IPS DF 6.9 (cell line): Measurements from ENCODE around the gene IRAK1BP1.
"Not testable (repeated sequence)": the region's sequence is repeated elsewhere in the genome, so short reads cannot be mapped to it uniquely, and the experiment has no call there.

Experiments
- DNase-seq: peaks from one replicate; pipeline ENCODE4 v3.0.0-alpha.2; 2013; ENCODE audit warnings: low read depth, low spot score
- H3K27ac ChIP-seq: one replicate; pipeline ENCODE4 v1.5.1; 2013; ENCODE audit warnings: low read length, control low read depth
- H3K27me3 ChIP-seq: 2 replicates; pipeline ENCODE4 v1.6.1; 2013; ENCODE audit warnings: mild to moderate bottlenecking, low read length; ENCODE audit not compliant: control insufficient read depth, insufficient read depth
- H3K36me3 ChIP-seq: 2 replicates; pipeline ENCODE4 v1.6.1; 2013; ENCODE audit warnings: low read length; ENCODE audit not compliant: control insufficient read depth, insufficient read depth
- H3K4me1 ChIP-seq: 2 replicates; pipeline ENCODE4 v1.6.1; 2013; ENCODE audit warnings: low read length; ENCODE audit not compliant: control insufficient read depth, insufficient read depth
- H3K4me3 ChIP-seq: 2 replicates; pipeline ENCODE4 v1.5.1; 2013; ENCODE audit warnings: mild to moderate bottlenecking, low read length
- H3K9me3 ChIP-seq: 2 replicates; pipeline ENCODE4 v1.6.1; 2013; ENCODE audit warnings: low read length, inconsistent platforms; ENCODE audit not compliant: control insufficient read depth, insufficient read depth
- WGBS: extraction: QIAGEN DNeasy Blood & Tissue Kit; methylation state at CpG from one replicate; pipeline ENCODE4 v1.1.7; 2013; ENCODE audit warnings: mixed read lengths, missing lambda C conversion rate; ENCODE audit not compliant: insufficient read length, insufficient coverage; 5-methylcytosine and 5-hydroxymethylcytosine counted together

IRAK1BP1 gene

DNA sequence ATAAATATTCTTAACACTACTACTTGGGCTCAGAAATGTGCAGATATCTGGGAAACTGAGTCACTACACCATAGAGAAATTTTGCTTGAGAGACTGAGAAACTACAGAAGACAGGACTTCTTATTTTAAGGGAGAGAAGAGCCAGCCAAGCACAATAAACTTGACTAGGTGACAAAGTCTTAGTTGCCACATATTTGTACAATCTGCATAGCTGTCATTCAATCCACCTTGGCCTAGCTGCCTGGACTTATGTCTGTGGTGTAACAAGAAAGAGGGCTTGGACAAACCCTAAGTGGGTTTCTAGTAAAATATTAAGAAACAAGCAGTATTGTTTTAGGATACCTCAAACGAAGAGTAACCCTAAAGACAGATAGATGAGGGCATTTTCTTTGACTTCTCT lies 21.8 kb upstream of the IRAK1BP1 start:
- H3K27ac ChIP-seq = no peak overlapping the region
- no peak for DNase-seq
- WGBS = no CpG with 5 or more reads among the region's 1 CpG
- H3K4me1 ChIP-seq = no peaks in the 10 kb centered on the region
- no peaks in the 10 kb centered on the region for H3K27me3 ChIP-seq
- H3K4me3 ChIP-seq = no peak overlapping the region
- no peaks in the 10 kb centered on the region for H3K9me3 ChIP-seq
- H3K36me3 ChIP-seq = no peaks in the 10 kb centered on the region

DNA sequence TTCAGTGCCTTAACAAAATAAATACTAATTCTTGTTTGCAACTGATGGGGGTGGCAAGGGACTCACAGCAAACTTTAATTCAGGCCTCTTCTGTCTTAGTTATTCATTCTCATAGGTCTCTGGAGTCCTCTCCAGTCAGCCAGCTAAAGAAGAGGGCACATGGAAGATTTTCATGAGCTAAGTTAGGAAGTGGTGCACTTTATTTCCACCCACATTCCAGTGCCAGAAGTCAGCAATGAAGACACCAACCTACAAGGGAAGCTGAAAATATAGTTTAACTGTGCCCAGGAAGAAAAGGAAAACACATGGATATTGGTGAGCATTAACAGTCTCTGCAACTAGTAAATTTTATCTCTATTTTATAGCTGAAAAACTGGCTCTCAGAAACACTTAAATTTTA lies 16.7 kb upstream of the IRAK1BP1 start:
- no peaks in the 10 kb centered on the region for H3K27me3 ChIP-seq
- no peak for DNase-seq
- no peaks in the 10 kb centered on the region; the same call in 1 of the 2 replicates for H3K9me3 ChIP-seq
- H3K27ac ChIP-seq = no peak overlapping the region
- H3K4me1 ChIP-seq = no peaks in the 10 kb centered on the region
- no peak overlapping the region for H3K4me3 ChIP-seq
- H3K36me3 ChIP-seq = no peaks in the 10 kb centered on the region

DNA sequence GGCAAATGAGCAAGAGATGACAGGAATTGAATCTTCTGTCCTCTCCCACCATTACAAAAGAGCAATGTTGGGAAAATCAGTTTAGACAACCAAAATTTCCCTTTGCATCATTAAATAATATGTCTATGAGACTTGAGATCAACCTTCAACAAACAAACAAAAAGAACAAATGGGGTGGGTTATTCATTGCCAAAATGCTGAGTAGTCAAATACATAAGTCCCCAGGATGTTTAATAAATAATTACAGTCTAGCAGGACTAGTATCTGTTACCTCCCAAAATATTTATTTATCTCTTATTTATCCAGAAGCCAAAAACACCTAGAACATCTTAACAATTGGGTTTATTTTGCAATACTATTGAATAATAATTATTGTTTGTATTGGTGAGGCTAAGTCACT lies 16.2 kb upstream of the IRAK1BP1 start:
- no peaks in the 10 kb centered on the region for H3K36me3 ChIP-seq
- H3K4me3 ChIP-seq = no peak overlapping the region
- no peak overlapping the region for H3K27ac ChIP-seq
- no peaks in the 10 kb centered on the region for H3K27me3 ChIP-seq
- no peak for DNase-seq
- no peaks in the 10 kb centered on the region; the same call in 1 of the 2 replicates for H3K9me3 ChIP-seq
- H3K4me1 ChIP-seq = no peaks in the 10 kb centered on the region

DNA sequence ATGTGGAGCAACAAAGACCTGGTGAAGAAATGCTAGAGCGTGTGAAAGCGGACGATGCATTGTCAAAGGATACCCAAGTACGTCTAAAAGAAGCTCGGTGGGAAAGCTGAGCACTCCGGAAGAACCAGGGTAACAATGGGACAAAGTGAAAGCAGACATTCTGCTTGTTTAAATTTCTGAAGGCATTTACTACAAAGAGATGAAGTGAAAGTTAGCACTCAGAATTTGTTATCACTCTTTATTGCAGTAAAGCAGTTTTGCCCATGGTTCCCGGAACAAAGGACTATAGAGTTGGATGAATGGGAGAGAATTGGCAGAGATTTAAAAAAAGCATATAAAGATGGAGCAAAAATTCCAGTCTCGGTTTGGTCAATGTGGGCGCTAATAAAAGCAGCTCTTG lies 12.8 kb upstream of the IRAK1BP1 start:
- Histone ChIP-seq H3K27ac (no peak overlapping the region), H3K27me3 (no peaks in the 10 kb centered on the region), H3K9me3 (no peaks in the 10 kb centered on the region; the same call in 1 of the 2 replicates), H3K4me3 (no peak overlapping the region), H3K36me3 (no peaks in the 10 kb centered on the region), H3K4me1 (no peaks in the 10 kb centered on the region)
- no CpG with 5 or more reads among the region's 9 CpGs for WGBS
- no peak for DNase-seq

DNA sequence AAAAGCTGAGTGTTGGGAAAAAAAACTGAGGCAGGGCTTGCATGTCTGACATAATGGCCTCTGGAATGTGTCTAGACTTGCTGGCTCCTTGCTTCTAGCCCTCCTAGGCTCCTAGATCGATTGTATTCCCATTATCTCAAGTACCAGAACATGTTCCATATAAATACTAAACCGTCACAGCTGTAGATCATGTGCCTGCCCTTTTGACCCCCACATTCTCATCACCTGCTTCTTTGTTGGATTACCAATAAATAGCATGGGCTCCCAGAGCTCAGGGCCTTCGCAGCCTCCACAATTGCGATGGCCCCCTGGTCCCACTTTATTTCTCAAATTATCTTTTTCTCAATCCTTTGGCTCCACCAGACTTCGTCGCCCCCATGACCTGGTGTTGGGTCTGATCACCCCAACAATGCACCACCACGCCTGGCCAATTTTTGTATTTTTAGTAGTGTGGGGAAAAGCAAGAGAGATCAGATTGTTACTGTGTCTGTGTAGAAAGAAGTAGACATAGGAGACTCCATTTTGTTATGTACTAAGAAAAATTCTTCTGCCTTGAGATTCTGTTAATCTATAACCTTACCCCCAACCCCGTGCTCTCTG lies 8.9 kb upstream of the IRAK1BP1 start:
- not testable (repeated sequence) for H3K4me1 ChIP-seq, H3K36me3 ChIP-seq, H3K27me3 ChIP-seq, H3K4me3 ChIP-seq, DNase-seq, H3K9me3 ChIP-seq, H3K27ac ChIP-seq
- no CpG with 5 or more reads among the region's 8 CpGs for WGBS

DNA sequence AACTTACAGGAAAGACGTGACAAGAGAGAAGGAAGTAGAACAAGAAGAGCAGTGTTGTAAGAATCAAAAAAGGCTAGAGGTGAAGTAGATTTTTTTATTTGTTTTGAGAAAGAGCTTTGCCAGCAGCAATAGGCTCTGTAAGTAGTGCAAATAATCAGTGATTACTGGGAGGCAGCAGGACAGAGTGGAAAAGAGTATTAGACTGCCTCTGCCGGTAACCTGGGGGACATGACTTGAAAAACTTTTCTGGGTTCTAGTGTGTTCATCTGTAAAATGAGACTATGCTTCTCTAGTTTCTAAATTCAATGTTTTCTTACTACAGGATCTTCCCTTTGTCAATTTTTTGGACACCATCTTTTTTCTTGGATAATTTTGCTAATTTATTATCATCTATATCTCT lies 5.8 kb upstream of the IRAK1BP1 start:
- no peaks in the 10 kb centered on the region for H3K9me3 ChIP-seq
- no peak overlapping the region for H3K27ac ChIP-seq
- H3K27me3 ChIP-seq = no peaks in the 10 kb centered on the region
- no peaks in the 10 kb centered on the region for H3K4me1 ChIP-seq
- H3K4me3 ChIP-seq = no peak overlapping the region
- DNase-seq = no peak
- no CpG with 5 or more reads among the region's 2 CpGs for WGBS
- no peaks in the 10 kb centered on the region for H3K36me3 ChIP-seq

DNA sequence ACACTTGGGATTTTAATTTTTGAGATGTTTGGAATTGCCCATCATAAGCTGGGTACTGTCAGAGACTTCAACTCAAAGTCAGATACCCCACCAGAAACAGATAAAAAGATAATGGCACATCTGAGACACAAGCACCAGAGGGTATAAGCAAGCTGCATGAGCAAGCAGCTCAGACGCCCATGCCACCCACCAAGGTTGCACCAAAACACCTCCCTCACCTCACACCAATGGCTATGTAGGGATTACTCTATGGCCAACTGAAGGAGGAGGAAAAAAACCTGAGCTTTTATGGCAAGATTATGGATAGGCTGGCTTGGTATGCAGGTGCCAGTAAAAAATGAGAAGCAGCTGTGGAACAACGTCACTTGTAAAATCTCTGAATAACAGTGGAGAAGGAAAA lies 3.8 kb upstream of the IRAK1BP1 start:
- WGBS = no CpG with 5 or more reads among the region's 2 CpGs

DNA sequence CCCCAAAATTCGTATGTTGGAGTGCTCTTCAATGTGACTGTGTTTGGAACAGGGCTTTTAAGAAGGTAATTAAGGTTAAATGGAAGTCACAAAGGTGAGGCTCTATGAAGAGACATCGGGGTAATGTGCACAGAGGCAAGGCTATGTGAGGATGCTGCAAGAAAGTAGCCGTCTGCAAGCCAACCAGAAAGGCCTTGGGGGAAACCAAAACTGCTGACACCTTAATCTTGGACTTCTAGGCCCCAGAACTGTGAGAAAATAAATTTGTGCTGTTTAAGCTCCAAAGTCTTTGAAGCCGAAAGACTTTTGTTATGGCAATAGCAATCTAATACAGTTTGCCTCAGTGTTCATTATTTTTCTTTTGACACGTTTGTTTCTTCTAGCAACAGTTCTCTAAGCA lies 2.4 kb upstream of the IRAK1BP1 start:
- Histone ChIP-seq H3K4me3 (no peak overlapping the region), H3K27me3 (no peaks in the 10 kb centered on the region), H3K27ac (no peak overlapping the region), H3K36me3 (no peaks in the 10 kb centered on the region), H3K9me3 (no peaks in the 10 kb centered on the region), H3K4me1 (no peaks in the 10 kb centered on the region)
- WGBS = no CpG with 5 or more reads among the region's 5 CpGs
- DNase-seq = no peak

More for the DNA sequence above, 3.8 kb upstream of the IRAK1BP1 start:
- no peak for DNase-seq
- Histone ChIP-seq H3K27me3 (no peaks in the 10 kb centered on the region), H3K4me1 (no peaks in the 10 kb centered on the region), H3K27ac (no peak overlapping the region), H3K36me3 (no peaks in the 10 kb centered on the region), H3K9me3 (no peaks in the 10 kb centered on the region), H3K4me3 (no peak overlapping the region)

DNA sequence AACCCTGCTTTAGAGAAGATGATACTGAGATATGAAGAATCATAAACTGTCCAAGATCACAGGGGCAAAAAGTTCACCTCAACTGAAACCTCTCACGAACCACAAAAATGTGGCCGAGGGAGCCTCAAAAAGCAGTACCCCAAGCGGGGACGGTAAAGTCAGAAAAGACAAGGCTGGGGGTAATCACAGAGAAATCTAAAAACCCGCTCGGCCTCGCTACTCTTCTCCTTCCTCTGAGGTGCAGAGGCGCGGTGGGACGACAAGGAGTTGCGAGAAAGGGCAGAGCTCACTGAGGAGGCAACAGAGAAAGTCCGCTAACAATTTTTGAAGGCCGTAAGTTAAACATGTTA lies 356 bp upstream of the IRAK1BP1 start:
- no peaks in the 10 kb centered on the region for H3K9me3 ChIP-seq
- no CpG with 5 or more reads among the region's 13 CpGs for WGBS
- H3K36me3 ChIP-seq = no peaks in the 10 kb centered on the region
- H3K4me1 ChIP-seq = no peaks in the 10 kb centered on the region
- DNase-seq = no peak
- peak overlapping the region; percentile 67; the same call in 1 of the 2 replicates for H3K4me3 ChIP-seq
- H3K27me3 ChIP-seq = no peaks in the 10 kb centered on the region
- no peak overlapping the region for H3K27ac ChIP-seq

DNA sequence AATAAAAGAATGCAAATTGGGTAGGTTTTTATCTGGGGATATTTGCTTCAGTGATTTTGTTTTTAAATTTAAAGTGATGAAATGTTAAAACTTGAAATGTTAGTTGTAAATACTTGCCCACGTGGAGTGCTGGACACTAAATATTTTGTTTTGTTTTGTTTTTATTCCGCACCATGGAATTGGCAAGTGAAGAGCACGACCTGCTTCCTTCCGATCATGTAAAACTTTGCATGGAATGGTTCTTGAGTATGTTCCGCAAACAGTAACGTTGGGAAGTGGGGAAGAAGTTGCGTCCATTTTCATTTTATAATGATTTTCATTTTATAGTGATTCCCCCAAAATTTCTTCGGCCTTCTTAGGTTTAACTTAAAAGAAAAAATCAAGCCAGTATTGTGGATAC lies 765 bp downstream of the IRAK1BP1 start:
- WGBS = no CpG with 5 or more reads among the region's 8 CpGs
- H3K4me3 ChIP-seq = peak overlapping the region; percentile 67; the same call in 1 of the 2 replicates
- H3K27ac ChIP-seq = no peak overlapping the region
- no peaks in the 10 kb centered on the region for H3K4me1 ChIP-seq
- H3K27me3 ChIP-seq = no peaks in the 10 kb centered on the region
- H3K9me3 ChIP-seq = no peaks in the 10 kb centered on the region
- no peak for DNase-seq
- H3K36me3 ChIP-seq = no peaks in the 10 kb centered on the region

DNA sequence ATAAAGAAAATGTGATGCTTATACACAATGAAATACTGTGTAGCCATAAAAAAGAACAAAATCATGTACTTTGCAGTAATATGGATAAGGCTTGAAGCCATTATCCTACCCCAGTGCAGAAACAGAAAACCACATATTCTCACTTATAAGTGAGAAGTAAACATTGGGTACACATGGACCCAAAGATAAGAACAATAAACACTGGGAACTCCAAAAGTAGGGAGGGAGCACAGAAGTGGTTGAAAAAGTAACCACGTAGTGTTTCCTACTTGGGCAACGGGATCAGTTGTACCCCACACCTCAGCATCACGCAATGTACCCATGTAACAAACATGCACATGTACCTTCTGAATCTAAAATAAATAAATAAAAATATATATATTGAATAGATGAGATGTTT lies 8.2 kb downstream of the IRAK1BP1 start:
- Histone ChIP-seq H3K9me3 (no peaks in the 10 kb centered on the region), H3K27ac (no peak overlapping the region), H3K36me3 (no peaks in the 10 kb centered on the region), H3K27me3 (no peaks in the 10 kb centered on the region), H3K4me1 (no peaks in the 10 kb centered on the region), H3K4me3 (no peak overlapping the region)
- WGBS = no CpG with 5 or more reads among the region's 3 CpGs
- DNase-seq = no peak
